GM13977 (cell line): ENCODE results near the gene UNC80.

ENCODE experiments used
- DNase-seq: peaks from one replicate; pipeline ENCODE4 v3.0.0; 2012; ENCODE audit warnings: low spot score
- CTCF ChIP-seq: IDR thresholded peaks from 2 replicates; pipeline ENCODE4 v1.5.1; 2012; ENCODE audit warnings: mild to moderate bottlenecking, control low read depth; ENCODE audit not compliant: insufficient read depth; ENCODE audit errors: extremely low read depth, missing control alignments
- in situ Hi-C: fragments of 300-500 bp; cut with MboI; formaldehyde crosslinking; loops from one replicate; pipeline ENCODE4 v1.12.0; 2022; ENCODE audit warnings: low sequenced_read_pairs, low pct_unique_long_range_greater_than_20kb, mixed read lengths, inconsistent platforms; ENCODE audit not compliant: unreplicated experiment

UNC80 gene

GRCh38 chr2:209936106-209936666 is 164.6 kb downstream of the UNC80 start:
- DNase-seq, result no peak
- no peak for TF ChIP-seq CTCF
- in situ Hi-C loops, result no loop called here

GRCh38 chr2:209937893-209938292 is 166.3 kb downstream of the UNC80 start:
- DNase-seq, result no peak
- in situ Hi-C loops, result no loop called here
- TF ChIP-seq CTCF, result no peak

GRCh38 chr2:209938906-209939305 is 167.3 kb downstream of the UNC80 start:
- DNase-seq, result no peak
- in situ Hi-C loops, result no loop called here
- TF ChIP-seq CTCF, result no peak

GRCh38 chr2:209940936-209941335 is 169.3 kb downstream of the UNC80 start:
- no peak for DNase-seq
- in situ Hi-C loops, result no loop called here
- no peak for TF ChIP-seq CTCF

GRCh38 chr2:209942426-209942825 is 170.8 kb downstream of the UNC80 start:
- no peak for DNase-seq
- no peak for TF ChIP-seq CTCF
- in situ Hi-C loops, result no loop called here

- DNase-seq, result no peak
- in situ Hi-C loops, result no loop called here
- no peak for TF ChIP-seq CTCF
Measured at GRCh38 chr2:209942936-209943605, 171.4 kb downstream of the UNC80 start.
